Stimulated activated CD4-positive, alpha-beta T cell treated with anti-CD3 and anti-CD28 coated beads, Interleukin-1b, Interleukin-23, amount 100 ng/mL, for 1 hour (primary cell): ENCODE data around the gene MYH14.

Source experiments
- DNase-seq, 2 donors: peaks; one replicate each; pipeline ENCODE4 v3.0.0-alpha.2; 2020; ENCODE audit warnings: low read depth in 2 of 2

The MYH14 gene

GRCh38 chr19:50203281-50204080, at the start of gene MYH14:
Gene MYH14 (plus strand): TSS chr19:50203622. CDS start chr19:50210366, 6,744 bp downstream.
- no peak for DNase-seq

GRCh38 chr19:50154529-50154928, 48.9 kb upstream of the MYH14 start:
- DNase-seq, result no peak

- no peak for DNase-seq
Observed at GRCh38 chr19:50155520-50156109, 47.8 kb upstream of the MYH14 start.

GRCh38 chr19:50158577-50158976, 44.8 kb upstream of the MYH14 start:
- no peak for DNase-seq

GRCh38 chr19:50159078-50159477, 44.3 kb upstream of the MYH14 start:
- DNase-seq, result no peak

- no peak for DNase-seq
Observed at GRCh38 chr19:50162988-50163387, 40.4 kb upstream of the MYH14 start, which contains the start of gene IZUMO2. Gene IZUMO2 (minus strand): TSS chr19:50163281. CDS start chr19:50163194, 87 bp downstream.

- DNase-seq, result no peak
Observed at GRCh38 chr19:50167314-50167721, 36.1 kb upstream of the MYH14 start.

GRCh38 chr19:50171752-50172151, 31.7 kb upstream of the MYH14 start:
- DNase-seq, result no peak

- no peak for DNase-seq
Observed at GRCh38 chr19:50172726-50173125, 30.7 kb upstream of the MYH14 start.

GRCh38 chr19:50173127-50173526, 30.3 kb upstream of the MYH14 start:
- DNase-seq, result no peak

GRCh38 chr19:50174100-50174793, 29.2 kb upstream of the MYH14 start:
- DNase-seq, result no peak

- no peak for DNase-seq
Observed at GRCh38 chr19:50175924-50176323, 27.5 kb upstream of the MYH14 start.

- no peak for DNase-seq
Observed at GRCh38 chr19:50176775-50177174, 26.6 kb upstream of the MYH14 start.

- DNase-seq, result no peak
Observed at GRCh38 chr19:50178320-50178719, 25.1 kb upstream of the MYH14 start.

- no peak for DNase-seq
Observed at GRCh38 chr19:50178859-50179537, 24.4 kb upstream of the MYH14 start.

GRCh38 chr19:50181121-50181520, 22.3 kb upstream of the MYH14 start:
- DNase-seq, result no peak

- DNase-seq, result no peak
Observed at GRCh38 chr19:50184196-50184595, 19.2 kb upstream of the MYH14 start.

- DNase-seq, result no peak
Observed at GRCh38 chr19:50187937-50188336, 15.5 kb upstream of the MYH14 start.

- no peak for DNase-seq
Observed at GRCh38 chr19:50189331-50189730, 14.1 kb upstream of the MYH14 start.

GRCh38 chr19:50190439-50190891, 13.0 kb upstream of the MYH14 start:
- no peak for DNase-seq

GRCh38 chr19:50191216-50191615, 12.2 kb upstream of the MYH14 start:
- DNase-seq, result no peak
